GOT3 (cell line): ENCODE data around the gene PARD3.

Source experiments
- DNase-seq: peaks from one replicate; lab custom pipeline; 2025; ENCODE audit warnings: mixed read lengths; lab: John Stamatoyannopoulos, UW

PARD3 gene

GRCh38 chr10:34213193-34213804 lies 601.8 kb downstream of the PARD3 start:
- no peak for DNase-seq

DNA sequence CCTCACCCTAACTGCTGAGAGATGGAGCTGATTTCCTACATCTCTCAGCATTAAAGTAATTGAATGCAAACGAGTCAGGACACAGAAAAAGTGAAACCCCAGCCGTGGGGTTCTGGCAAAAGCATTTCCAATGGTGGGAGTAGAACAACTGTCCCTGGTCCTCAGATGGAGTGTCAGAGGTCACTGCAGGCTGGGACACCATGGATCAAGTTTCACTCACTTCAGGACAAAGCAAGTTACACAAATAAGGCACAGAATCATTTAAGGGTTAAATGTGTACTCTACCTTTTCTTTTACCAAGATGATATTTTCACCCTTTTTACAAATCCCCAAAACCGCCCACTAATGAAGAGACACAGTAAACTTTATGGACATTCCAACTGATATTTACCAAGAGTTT lies 607.8 kb downstream of the PARD3 start:
- DNase-seq = no peak

GRCh38 chr10:34206935-34207268 lies 608.2 kb downstream of the PARD3 start:
- DNase-seq = no peak

GRCh38 chr10:34206078-34206934 lies 608.8 kb downstream of the PARD3 start:
- no peak for DNase-seq

- no peak for DNase-seq
These were observed 609.6 kb downstream of the PARD3 start for GRCh38 chr10:34205452-34205851.

GRCh38 chr10:34203966-34204630 lies 611.0 kb downstream of the PARD3 start:
- DNase-seq = no peak

GRCh38 chr10:34200355-34200901 lies 614.7 kb downstream of the PARD3 start:
- no peak for DNase-seq

DNA sequence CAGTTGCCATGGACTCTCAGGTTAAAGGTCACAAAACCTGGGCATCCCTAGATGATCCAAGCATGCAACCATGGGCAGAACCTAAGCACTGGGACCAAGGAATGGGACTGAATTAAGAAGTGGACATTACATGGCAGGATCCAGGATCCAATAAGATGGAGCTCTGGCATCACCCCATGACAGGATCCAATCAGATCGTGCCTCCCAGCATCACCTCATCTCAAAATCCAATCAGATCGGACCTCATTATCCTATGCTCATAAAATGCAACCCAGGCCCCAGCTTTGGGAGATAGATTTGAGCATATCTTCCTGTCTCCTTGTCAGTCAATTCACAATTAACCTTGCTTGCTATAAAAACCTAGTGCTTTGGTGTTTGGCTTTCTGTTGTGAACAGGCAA lies 616.1 kb downstream of the PARD3 start:
- no peak for DNase-seq

DNA sequence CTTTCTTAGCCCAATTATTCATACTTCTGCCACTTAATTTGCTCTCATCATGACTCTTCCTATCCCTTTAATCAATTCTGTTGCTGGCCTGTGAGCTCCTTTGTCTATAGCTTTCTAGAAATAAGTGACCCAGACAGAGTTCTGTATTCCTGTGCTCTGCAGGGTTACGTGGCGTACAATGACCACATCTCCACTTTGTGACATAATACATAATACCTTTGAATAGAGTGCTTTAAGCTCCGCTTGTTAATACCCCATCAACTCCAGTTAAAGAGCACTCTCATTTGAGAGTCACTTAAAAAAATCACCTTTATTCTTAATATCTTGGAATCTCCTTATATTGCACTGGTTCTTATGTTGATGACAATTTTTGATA lies 619.0 kb downstream of the PARD3 start:
- no peak for DNase-seq

DNA sequence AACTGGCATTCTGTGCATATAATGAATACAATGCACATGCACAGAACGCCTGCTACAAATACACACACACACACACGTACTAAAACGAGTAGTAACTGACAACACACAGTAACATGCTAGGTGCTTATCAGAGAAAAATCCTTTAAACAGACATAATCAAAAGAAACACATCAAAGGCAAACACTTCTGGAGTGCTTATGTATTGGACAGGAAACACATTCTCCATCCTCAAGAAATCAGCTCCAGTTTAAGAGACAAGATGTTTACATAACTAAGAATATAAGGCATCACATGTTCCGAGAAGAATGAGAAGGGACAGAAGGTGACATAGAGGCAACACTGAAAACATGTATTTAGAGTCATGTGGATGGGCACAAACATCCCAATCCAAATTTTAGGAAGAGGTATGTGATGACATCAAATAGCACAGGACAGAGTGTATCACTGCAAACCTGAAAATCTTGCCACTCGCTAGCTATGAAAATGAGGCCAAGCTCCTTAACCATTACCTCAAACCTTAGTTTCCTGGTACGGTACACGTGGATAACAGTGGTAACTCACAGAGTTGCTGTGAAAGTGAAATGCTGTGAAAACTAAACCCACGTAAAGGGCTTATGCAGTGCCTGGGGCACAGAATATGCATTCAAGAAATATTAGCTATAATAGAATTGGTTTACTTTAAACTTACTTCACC lies 619.6 kb downstream of the PARD3 start:
- no peak for DNase-seq

DNA sequence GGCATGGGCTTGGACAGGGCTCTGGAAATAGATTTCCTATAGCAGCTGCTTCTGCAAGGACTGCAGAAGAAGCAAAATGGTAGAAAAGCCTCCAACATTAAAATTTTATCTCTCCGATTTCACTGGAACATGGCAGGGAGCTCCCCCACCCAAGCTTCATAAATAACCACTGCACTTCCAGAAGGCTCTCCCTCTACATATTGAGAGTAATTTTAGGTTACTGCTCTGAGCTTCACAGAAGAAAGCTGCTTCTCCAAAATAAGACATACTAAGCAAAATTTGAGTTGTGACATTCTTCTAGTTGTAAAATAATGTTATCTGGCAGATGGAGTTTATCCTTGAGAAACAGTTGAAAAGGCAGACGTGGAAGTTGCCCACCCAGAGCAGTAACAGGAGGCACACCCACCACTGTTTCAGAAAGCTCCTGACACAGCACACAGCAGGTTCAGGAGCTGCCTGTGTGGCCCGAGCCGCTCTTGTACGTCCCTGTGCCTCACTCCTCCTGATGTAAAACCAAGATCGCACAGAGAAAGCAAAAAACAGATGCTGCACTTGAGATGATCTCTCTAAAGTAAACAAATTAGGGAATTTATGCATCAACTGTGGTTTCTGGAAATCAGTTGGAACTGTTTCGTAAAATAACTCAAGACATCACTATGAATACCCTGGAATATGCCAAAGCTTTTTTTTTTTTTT lies 621.0 kb downstream of the PARD3 start:
- DNase-seq = no peak

- no peak for DNase-seq
These were observed 622.5 kb downstream of the PARD3 start for GRCh38 chr10:34192646-34193045.

- DNase-seq = no peak
These were observed 623.7 kb downstream of the PARD3 start for GRCh38 chr10:34191406-34191805.

- no peak for DNase-seq
These were observed 624.5 kb downstream of the PARD3 start for GRCh38 chr10:34190580-34190979.

- DNase-seq = no peak
These were observed 625.3 kb downstream of the PARD3 start for GRCh38 chr10:34189830-34190229.

GRCh38 chr10:34188221-34188620 lies 626.9 kb downstream of the PARD3 start:
- no peak for DNase-seq

DNA sequence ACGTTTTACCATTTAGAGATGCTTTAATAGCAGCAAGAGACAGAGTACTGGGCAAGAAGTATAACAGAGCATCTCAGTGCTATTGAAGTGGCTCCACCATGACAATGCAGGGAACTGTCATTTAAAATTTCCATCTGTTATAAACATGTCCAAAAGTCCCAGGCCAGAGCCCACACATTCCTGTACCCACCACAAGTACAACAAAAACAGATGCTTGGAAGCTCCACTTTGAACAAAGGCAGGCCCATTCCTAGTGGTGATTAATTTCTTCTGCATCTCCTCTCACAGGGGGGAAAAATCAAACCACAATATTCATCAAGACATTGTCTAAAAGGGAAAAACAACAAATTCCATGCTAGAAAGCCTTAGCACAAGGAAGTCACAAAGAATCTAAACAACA lies 627.9 kb downstream of the PARD3 start:
- DNase-seq = no peak

GRCh38 chr10:34186745-34187144 lies 628.4 kb downstream of the PARD3 start:
- no peak for DNase-seq

DNA sequence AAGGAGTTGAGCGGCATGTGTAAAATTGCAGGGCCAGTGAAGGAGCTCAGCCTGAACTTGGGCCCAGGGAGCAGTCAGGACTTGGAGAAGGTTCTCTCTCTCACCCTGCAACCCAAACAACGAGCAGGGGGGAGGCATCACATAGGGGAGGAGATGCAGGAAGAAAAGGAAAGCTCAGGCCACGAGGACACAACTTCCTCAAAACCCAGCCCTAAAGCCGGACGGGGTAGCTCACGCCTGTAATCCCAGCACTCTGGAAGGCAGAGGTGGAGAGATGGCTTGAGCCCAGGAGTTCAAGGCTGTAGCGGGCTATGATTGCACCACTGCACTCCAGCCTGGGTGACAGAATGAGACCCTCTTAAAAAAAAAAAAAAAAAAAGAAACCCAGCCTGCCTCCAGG lies 629.1 kb downstream of the PARD3 start:
- no peak for DNase-seq

DNA sequence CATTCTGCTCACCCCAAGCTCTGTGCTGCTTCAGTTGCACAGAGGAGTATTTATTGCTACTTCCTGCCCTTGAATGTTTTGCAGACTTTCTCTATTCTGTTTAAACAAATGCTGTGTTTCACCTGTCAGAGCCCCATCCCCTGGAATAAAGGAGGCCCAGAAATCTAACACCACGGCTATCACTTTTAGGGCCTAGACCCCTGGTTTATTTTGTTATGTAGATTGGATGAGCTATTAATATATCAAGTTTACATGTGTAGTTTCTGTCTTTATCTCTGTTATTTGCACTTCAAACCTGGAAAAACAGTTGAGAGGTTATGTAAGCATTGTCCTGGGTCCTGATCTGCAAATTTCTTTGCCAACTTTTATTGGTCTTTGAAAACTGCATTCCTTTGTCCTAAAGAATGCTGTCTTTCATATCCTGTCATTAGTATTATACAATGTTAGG lies 630.1 kb downstream of the PARD3 start:
- DNase-seq = no peak

- no peak for DNase-seq
These were observed 630.7 kb downstream of the PARD3 start for GRCh38 chr10:34184397-34184796.
